ENCODE results near the gene MPO. TPM values are rescaled to one million over a fixed set of nuclear protein-coding genes. Genes with fewer than 3 reads are reported as not detected.

The MPO gene
- total and polyA plus RNA-seq, 2 donors, result 5.6 to 27.3 TPM

- Histone ChIP-seq H3K36me3 (ENCODE audit: control insufficient read depth in 2 of 2, insufficient read depth in 2 of 2, low read length in 1 of 2) (no peaks in the 10 kb centered on the region), H3K4me1 (ENCODE audit: control insufficient read depth in 2 of 2, insufficient read depth in 2 of 2, low read length in 2 of 2) (no peaks in the 10 kb centered on the region), H3K9me3 (ENCODE audit: control insufficient read depth in 2 of 2, insufficient read depth in 1 of 2, low read length in 1 of 2) (no peaks in the 10 kb centered on the region), H3K27ac (ENCODE audit: low read depth in 1 of 2, low read length in 1 of 2) (no peak overlapping the region), H3K27me3 (ENCODE audit: control insufficient read depth in 2 of 2, insufficient read depth in 1 of 2, low read length in 1 of 2) (peaks cover 0 to 9% of the 10 kb centered on the region in 2 donors), H3K4me3 (ENCODE audit: low read length in 2 of 2) (no peak overlapping the region)
- no peak for DNase-seq (ENCODE audit: low read depth in 6 of 9, low spot score in 9 of 9)
- WGBS, result 43% methylated on average over 6 of the region's 6 CpGs
These were observed 4.1 kb upstream of the MPO start for GRCh38 chr17:58284613-58285421.

GRCh38 chr17:58283674-58284612, 3.2 kb upstream of the MPO start:
- H3K27me3 ChIP-seq (ENCODE audit: control insufficient read depth in 2 of 2, insufficient read depth in 1 of 2, low read length in 1 of 2), result peaks cover 0 to 17% of the 10 kb centered on the region in 2 donors
- WGBS, result 89% methylated on average over 12 of the region's 12 CpGs
- H3K4me3 ChIP-seq (ENCODE audit: low read length in 2 of 2), result no peak overlapping the region
- no peaks in the 10 kb centered on the region for H3K36me3 ChIP-seq (ENCODE audit: control insufficient read depth in 2 of 2, insufficient read depth in 2 of 2, low read length in 1 of 2)
- peaks cover 0 to under 1% of the 10 kb centered on the region in 2 donors for H3K4me1 ChIP-seq (ENCODE audit: control insufficient read depth in 2 of 2, insufficient read depth in 2 of 2, low read length in 2 of 2)
- H3K27ac ChIP-seq (ENCODE audit: low read depth in 1 of 2, low read length in 1 of 2), result no peak overlapping the region
- DNase-seq (ENCODE audit: low read depth in 6 of 9, low spot score in 9 of 9), result no peak
- H3K9me3 ChIP-seq (ENCODE audit: control insufficient read depth in 2 of 2, insufficient read depth in 1 of 2, low read length in 1 of 2), result no peaks in the 10 kb centered on the region

GRCh38 chr17:58282442-58282841, 1.7 kb upstream of the MPO start:
- Histone ChIP-seq H3K36me3 (ENCODE audit: control insufficient read depth in 2 of 2, insufficient read depth in 2 of 2, low read length in 1 of 2) (no peaks in the 10 kb centered on the region), H3K9me3 (ENCODE audit: control insufficient read depth in 2 of 2, insufficient read depth in 1 of 2, low read length in 1 of 2) (no peaks in the 10 kb centered on the region), H3K27ac (ENCODE audit: low read depth in 1 of 2, low read length in 1 of 2) (no peak overlapping the region), H3K27me3 (ENCODE audit: control insufficient read depth in 2 of 2, insufficient read depth in 1 of 2, low read length in 1 of 2) (peaks cover 0 to 28% of the 10 kb centered on the region in 2 donors), H3K4me1 (ENCODE audit: control insufficient read depth in 2 of 2, insufficient read depth in 2 of 2, low read length in 2 of 2) (peaks cover 0 to 2% of the 10 kb centered on the region in 2 donors), H3K4me3 (ENCODE audit: low read length in 2 of 2) (no peak overlapping the region)
- DNase-seq (ENCODE audit: low read depth in 6 of 9, low spot score in 9 of 9), result no peak
- WGBS, result 98% methylated on average over 6 of the region's 6 CpGs

- Histone ChIP-seq H3K36me3 (ENCODE audit: control insufficient read depth in 2 of 2, insufficient read depth in 2 of 2, low read length in 1 of 2) (no peaks in the 10 kb centered on the region), H3K27me3 (ENCODE audit: control insufficient read depth in 2 of 2, insufficient read depth in 1 of 2, low read length in 1 of 2) (peaks cover 0 to 28% of the 10 kb centered on the region in 2 donors), H3K4me3 (ENCODE audit: low read length in 2 of 2) (no peak overlapping the region), H3K9me3 (ENCODE audit: control insufficient read depth in 2 of 2, insufficient read depth in 1 of 2, low read length in 1 of 2) (no peaks in the 10 kb centered on the region), H3K4me1 (ENCODE audit: control insufficient read depth in 2 of 2, insufficient read depth in 2 of 2, low read length in 2 of 2) (peaks cover 0 to 2% of the 10 kb centered on the region in 2 donors), H3K27ac (ENCODE audit: low read depth in 1 of 2, low read length in 1 of 2) (no peak overlapping the region)
- 40% methylated on average over 2 of the region's 2 CpGs for WGBS
- DNase-seq (ENCODE audit: low read depth in 6 of 9, low spot score in 9 of 9), result no peak
These were observed 826 bp upstream of the MPO start for GRCh38 chr17:58281511-58282011.

GRCh38 chr17:58279736-58280479, 827 bp downstream of the MPO start:
- WGBS, result 58% methylated on average over 16 of the region's 16 CpGs
- no peak overlapping the region for H3K4me3 ChIP-seq (ENCODE audit: low read length in 2 of 2)
- H3K27ac ChIP-seq (ENCODE audit: low read depth in 1 of 2, low read length in 1 of 2), result no peak overlapping the region
- H3K36me3 ChIP-seq (ENCODE audit: control insufficient read depth in 2 of 2, insufficient read depth in 2 of 2, low read length in 1 of 2), result no peaks in the 10 kb centered on the region
- H3K4me1 ChIP-seq (ENCODE audit: control insufficient read depth in 2 of 2, insufficient read depth in 2 of 2, low read length in 2 of 2), result peaks cover 0 to 2% of the 10 kb centered on the region in 2 donors
- DNase-seq (ENCODE audit: low read depth in 6 of 9, low spot score in 9 of 9), result no peak
- no peaks in the 10 kb centered on the region for H3K9me3 ChIP-seq (ENCODE audit: control insufficient read depth in 2 of 2, insufficient read depth in 1 of 2, low read length in 1 of 2)
- peaks cover 0 to 28% of the 10 kb centered on the region in 2 donors for H3K27me3 ChIP-seq (ENCODE audit: control insufficient read depth in 2 of 2, insufficient read depth in 1 of 2, low read length in 1 of 2)

GRCh38 chr17:58279016-58279711, 1.6 kb downstream of the MPO start:
- peaks cover 0 to 2% of the 10 kb centered on the region in 2 donors for H3K4me1 ChIP-seq (ENCODE audit: control insufficient read depth in 2 of 2, insufficient read depth in 2 of 2, low read length in 2 of 2)
- H3K27me3 ChIP-seq (ENCODE audit: control insufficient read depth in 2 of 2, insufficient read depth in 1 of 2, low read length in 1 of 2), result peaks cover 0 to 28% of the 10 kb centered on the region in 2 donors
- no peak for DNase-seq (ENCODE audit: low read depth in 6 of 9, low spot score in 9 of 9)
- H3K36me3 ChIP-seq (ENCODE audit: control insufficient read depth in 2 of 2, insufficient read depth in 2 of 2, low read length in 1 of 2), result no peaks in the 10 kb centered on the region
- H3K9me3 ChIP-seq (ENCODE audit: control insufficient read depth in 2 of 2, insufficient read depth in 1 of 2, low read length in 1 of 2), result no peaks in the 10 kb centered on the region
- no peak overlapping the region for H3K4me3 ChIP-seq (ENCODE audit: low read length in 2 of 2)
- 63% methylated on average over 60 of the region's 60 CpGs for WGBS
- H3K27ac ChIP-seq (ENCODE audit: low read depth in 1 of 2, low read length in 1 of 2), result no peak overlapping the region

GRCh38 chr17:58278661-58279015, 2.1 kb downstream of the MPO start:
- no peak for DNase-seq (ENCODE audit: low read depth in 6 of 9, low spot score in 9 of 9)
- Histone ChIP-seq H3K27ac (ENCODE audit: low read depth in 1 of 2, low read length in 1 of 2) (no peak overlapping the region), H3K4me1 (ENCODE audit: control insufficient read depth in 2 of 2, insufficient read depth in 2 of 2, low read length in 2 of 2) (peaks cover 0 to 2% of the 10 kb centered on the region in 2 donors), H3K27me3 (ENCODE audit: control insufficient read depth in 2 of 2, insufficient read depth in 1 of 2, low read length in 1 of 2) (peaks cover 0 to 28% of the 10 kb centered on the region in 2 donors), H3K4me3 (ENCODE audit: low read length in 2 of 2) (no peak overlapping the region), H3K9me3 (ENCODE audit: control insufficient read depth in 2 of 2, insufficient read depth in 1 of 2, low read length in 1 of 2) (no peaks in the 10 kb centered on the region), H3K36me3 (ENCODE audit: control insufficient read depth in 2 of 2, insufficient read depth in 2 of 2, low read length in 1 of 2) (no peaks in the 10 kb centered on the region)
- 87% methylated on average over 5 of the region's 5 CpGs for WGBS

GRCh38 chr17:58277802-58278595, 2.7 kb downstream of the MPO start:
- Histone ChIP-seq H3K4me1 (ENCODE audit: control insufficient read depth in 2 of 2, insufficient read depth in 2 of 2, low read length in 2 of 2) (peaks cover 0 to 2% of the 10 kb centered on the region in 2 donors), H3K27ac (ENCODE audit: low read depth in 1 of 2, low read length in 1 of 2) (no peak overlapping the region), H3K27me3 (ENCODE audit: control insufficient read depth in 2 of 2, insufficient read depth in 1 of 2, low read length in 1 of 2) (peaks cover 0 to 28% of the 10 kb centered on the region in 2 donors), H3K36me3 (ENCODE audit: control insufficient read depth in 2 of 2, insufficient read depth in 2 of 2, low read length in 1 of 2) (no peaks in the 10 kb centered on the region), H3K9me3 (ENCODE audit: control insufficient read depth in 2 of 2, insufficient read depth in 1 of 2, low read length in 1 of 2) (no peaks in the 10 kb centered on the region), H3K4me3 (ENCODE audit: low read length in 2 of 2) (no peak overlapping the region)
- DNase-seq (ENCODE audit: low read depth in 6 of 9, low spot score in 9 of 9), result no peak
- WGBS, result 95% methylated on average over 36 of the region's 36 CpGs

Data from thymus (tissue), 11 donors.